Osteocyte (in vitro differentiated cells): ENCODE data around the gene ZBTB12. TPM values are rescaled to one million over a fixed set of nuclear protein-coding genes. Genes with fewer than 3 reads are reported as not detected.
A peak's percentile ranks its signal among the peaks of the same experiment; 100 is the strongest.

Source experiments
- DNase-seq: peaks from one replicate; pipeline ENCODE4 v3.0.0; 2021; ENCODE audit warnings: mixed read lengths; ENCODE audit not compliant: unreplicated experiment; ENCODE audit errors: extremely low spot score
- H3K27ac Mint-ChIP-seq: one replicate; pipeline ENCODE4 v1.8.0; 2021; ENCODE audit warnings: mild to moderate bottlenecking, mixed read lengths; ENCODE audit not compliant: unreplicated experiment
- H3K27me3 Mint-ChIP-seq: one replicate; pipeline ENCODE4 v1.8.0; 2021; ENCODE audit warnings: mixed read lengths; ENCODE audit not compliant: unreplicated experiment
- H3K36me3 Mint-ChIP-seq: one replicate; pipeline ENCODE4 v1.8.0; 2021; ENCODE audit warnings: mixed read lengths; ENCODE audit not compliant: unreplicated experiment
- H3K4me1 Mint-ChIP-seq: one replicate; pipeline ENCODE4 v1.8.0; 2021; ENCODE audit warnings: mixed read lengths; ENCODE audit not compliant: unreplicated experiment
- H3K4me3 Mint-ChIP-seq: one replicate; pipeline ENCODE4 v1.8.0; 2021; ENCODE audit warnings: mild to moderate bottlenecking, moderate library complexity, mixed read lengths; ENCODE audit not compliant: unreplicated experiment
- H3K9me3 Mint-ChIP-seq: one replicate; pipeline ENCODE4 v1.8.0; 2021; ENCODE audit warnings: mixed read lengths; ENCODE audit not compliant: unreplicated experiment
- total RNA-seq: library from RNA; stranded (reverse); gene quantifications from 2 replicates; pipeline ENCODE4 v1.2.1, GENCODE V29; 2021
- TF ChIP-seq, protein P1 (sequence below): fragments of 200-600 bp; sonication (generic); IDR thresholded peaks from 2 replicates; pipeline ENCODE4 v1.5.0; 2021; ENCODE audit warnings: antibody characterized with exemption, mild to moderate bottlenecking, moderate library complexity

The ZBTB12 gene
- total RNA-seq, 1 donor from 2014 or later = 8.8 TPM

DNA sequence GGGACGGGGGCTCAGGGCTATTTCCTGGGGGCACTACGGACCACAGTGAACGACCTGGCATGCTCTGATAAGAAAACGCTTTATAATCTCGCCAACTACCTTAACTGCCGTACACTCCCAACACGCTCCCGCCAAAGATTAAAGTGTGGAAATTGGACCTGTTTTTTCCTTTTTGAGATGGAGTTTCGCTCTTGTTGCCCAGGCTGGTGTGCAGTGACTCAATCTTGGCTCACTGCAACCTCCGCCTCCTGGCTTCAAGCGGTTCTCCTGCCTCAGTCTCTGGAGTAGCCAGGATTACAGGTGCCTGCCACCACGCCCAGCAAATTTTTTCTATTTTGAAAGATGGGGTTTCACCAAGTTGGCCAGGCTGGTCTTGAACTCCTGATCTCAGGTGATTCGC is 22.7 kb downstream of the ZBTB12 start:
- DNase-seq = no peak
- peaks cover 22% of the 10 kb centered on the region for H3K36me3 Mint-ChIP-seq
- H3K4me3 Mint-ChIP-seq = no peak overlapping the region
- H3K9me3 Mint-ChIP-seq = no peaks in the 10 kb centered on the region
- H3K27ac Mint-ChIP-seq = no peak overlapping the region
- TF ChIP-seq, protein P1, sequence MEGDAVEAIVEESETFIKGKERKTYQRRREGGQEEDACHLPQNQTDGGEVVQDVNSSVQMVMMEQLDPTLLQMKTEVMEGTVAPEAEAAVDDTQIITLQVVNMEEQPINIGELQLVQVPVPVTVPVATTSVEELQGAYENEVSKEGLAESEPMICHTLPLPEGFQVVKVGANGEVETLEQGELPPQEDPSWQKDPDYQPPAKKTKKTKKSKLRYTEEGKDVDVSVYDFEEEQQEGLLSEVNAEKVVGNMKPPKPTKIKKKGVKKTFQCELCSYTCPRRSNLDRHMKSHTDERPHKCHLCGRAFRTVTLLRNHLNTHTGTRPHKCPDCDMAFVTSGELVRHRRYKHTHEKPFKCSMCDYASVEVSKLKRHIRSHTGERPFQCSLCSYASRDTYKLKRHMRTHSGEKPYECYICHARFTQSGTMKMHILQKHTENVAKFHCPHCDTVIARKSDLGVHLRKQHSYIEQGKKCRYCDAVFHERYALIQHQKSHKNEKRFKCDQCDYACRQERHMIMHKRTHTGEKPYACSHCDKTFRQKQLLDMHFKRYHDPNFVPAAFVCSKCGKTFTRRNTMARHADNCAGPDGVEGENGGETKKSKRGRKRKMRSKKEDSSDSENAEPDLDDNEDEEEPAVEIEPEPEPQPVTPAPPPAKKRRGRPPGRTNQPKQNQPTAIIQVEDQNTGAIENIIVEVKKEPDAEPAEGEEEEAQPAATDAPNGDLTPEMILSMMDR = no peak
- peaks cover 5% of the 10 kb centered on the region for H3K4me1 Mint-ChIP-seq
- H3K27me3 Mint-ChIP-seq = no peaks in the 10 kb centered on the region

DNA sequence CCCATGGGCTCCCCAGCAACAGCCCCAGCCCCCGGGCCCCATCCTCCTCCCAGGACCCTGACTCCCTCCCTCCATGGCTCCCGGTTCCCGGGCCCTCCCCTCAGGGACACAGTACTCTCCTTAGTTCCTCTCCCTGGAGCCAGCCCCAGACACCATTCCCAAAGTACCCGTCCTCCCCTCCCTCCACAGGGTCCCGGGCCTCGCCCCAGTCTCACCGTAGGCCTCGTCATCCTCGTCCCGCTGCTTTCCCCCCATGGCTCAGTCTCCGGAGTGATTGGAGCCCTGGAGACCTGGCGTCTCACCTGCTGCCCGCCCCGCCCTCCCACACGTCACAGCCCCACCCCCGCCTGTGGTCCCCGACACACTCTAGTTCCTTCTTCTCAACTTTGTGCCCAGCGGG is 23.2 kb downstream of the ZBTB12 start, which contains the start of gene SLC44A4:
TSS of gene SLC44A4 (minus strand) at position 272 of the 400 bp plus-strand sequence. CDS start at position 255, 17 bp downstream.
- no peaks in the 10 kb centered on the region for H3K27me3 Mint-ChIP-seq
- TF ChIP-seq, protein P1 = no peak
- H3K27ac Mint-ChIP-seq = peak within 1 kb of the TSS; percentile 59
- H3K4me1 Mint-ChIP-seq = peaks cover 5% of the 10 kb centered on the region
- no peaks in the 10 kb centered on the region for H3K9me3 Mint-ChIP-seq
- H3K36me3 Mint-ChIP-seq = peaks cover 22% of the 10 kb centered on the region
- no peak within 1 kb of the TSS for H3K4me3 Mint-ChIP-seq
- no peak for DNase-seq

DNA sequence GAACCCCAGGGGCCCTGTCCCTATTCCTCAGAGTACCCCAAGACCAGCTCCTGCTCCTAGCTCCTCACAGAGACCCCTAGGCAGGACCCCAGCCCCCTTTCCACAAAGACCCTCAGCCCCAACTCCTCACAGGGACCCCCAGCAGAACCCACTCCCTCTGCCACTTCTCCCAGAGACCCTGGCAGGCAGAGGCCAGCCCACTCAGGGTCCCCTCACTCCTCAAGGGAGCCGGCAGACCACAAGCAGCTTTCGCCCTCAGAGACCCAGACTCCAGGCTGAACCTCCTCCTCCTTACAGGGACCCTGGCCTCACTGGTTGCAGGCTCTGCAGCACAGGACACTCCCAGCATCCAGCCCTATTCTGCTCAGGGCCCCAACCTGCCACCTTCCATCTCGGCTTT is 23.7 kb downstream of the ZBTB12 start:
- TF ChIP-seq, protein P1 = no peak
- H3K27ac Mint-ChIP-seq = no peak overlapping the region
- peaks cover 5% of the 10 kb centered on the region for H3K4me1 Mint-ChIP-seq
- no peaks in the 10 kb centered on the region for H3K27me3 Mint-ChIP-seq
- H3K9me3 Mint-ChIP-seq = no peaks in the 10 kb centered on the region
- H3K4me3 Mint-ChIP-seq = no peak overlapping the region
- DNase-seq = no peak
- peaks cover 22% of the 10 kb centered on the region for H3K36me3 Mint-ChIP-seq

DNA sequence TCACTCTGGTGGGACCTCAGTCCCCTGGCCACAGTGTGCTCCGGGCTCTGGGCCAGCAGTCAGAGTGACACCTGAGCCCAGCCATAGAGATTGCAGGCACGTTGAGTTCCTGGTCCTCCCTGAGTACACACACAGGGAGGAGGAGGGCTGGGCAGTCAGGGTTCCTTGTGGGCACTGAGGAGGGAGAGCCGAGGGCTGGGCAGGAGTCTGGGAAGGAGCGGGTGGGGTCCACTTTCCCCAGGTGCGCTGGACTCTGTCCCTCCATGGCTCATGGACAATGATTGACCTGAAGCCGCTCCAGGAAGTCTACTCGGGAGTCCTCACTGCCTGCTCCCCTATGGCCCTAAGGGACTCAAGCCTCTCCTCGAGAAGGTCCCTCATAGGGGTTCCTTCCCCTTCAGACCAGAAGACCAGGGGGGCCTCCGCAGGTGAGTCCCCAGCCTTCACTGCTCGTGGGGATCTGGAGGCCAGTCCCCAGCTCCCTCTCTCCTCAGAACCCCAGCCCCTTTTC is 24.2 kb downstream of the ZBTB12 start:
- Mint-ChIP-seq H3K4me3 (no peak overlapping the region), H3K27ac (no peak overlapping the region), H3K27me3 (no peaks in the 10 kb centered on the region), H3K9me3 (no peaks in the 10 kb centered on the region), H3K4me1 (peaks cover 5% of the 10 kb centered on the region), H3K36me3 (peaks cover 20% of the 10 kb centered on the region)
- TF ChIP-seq, protein P1 = no peak
- no peak for DNase-seq

DNA sequence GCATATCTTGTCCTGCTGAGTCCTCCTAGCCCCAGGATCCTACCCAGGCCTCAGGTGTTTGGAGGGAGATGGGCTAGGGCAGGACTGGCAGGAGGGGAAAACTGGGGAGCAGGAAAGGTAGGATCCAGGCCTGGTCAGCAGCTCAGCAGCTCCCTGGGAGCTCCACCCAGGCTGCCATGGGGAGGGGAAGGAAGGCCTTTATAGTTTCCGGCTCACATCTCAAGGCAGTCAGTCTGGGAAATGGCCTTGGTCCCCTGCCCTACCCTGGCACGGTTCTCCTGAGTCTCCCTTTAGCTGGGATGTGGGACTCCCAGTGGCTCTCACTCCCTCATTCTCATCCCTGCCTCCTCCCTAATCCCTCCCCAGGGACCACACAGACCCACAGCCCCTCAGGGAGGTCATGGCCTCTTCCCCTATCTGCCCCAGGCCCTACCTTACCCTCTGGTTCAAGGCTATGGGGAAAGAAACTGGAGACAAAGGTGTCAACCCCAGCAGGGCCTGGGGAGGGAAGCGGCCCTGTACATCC is 24.7 kb downstream of the ZBTB12 start:
- no peaks in the 10 kb centered on the region for H3K9me3 Mint-ChIP-seq
- no peak overlapping the region for H3K27ac Mint-ChIP-seq
- TF ChIP-seq, protein P1 = no peak
- DNase-seq = no peak
- no peak overlapping the region for H3K4me3 Mint-ChIP-seq
- H3K36me3 Mint-ChIP-seq = peaks cover 18% of the 10 kb centered on the region
- H3K4me1 Mint-ChIP-seq = peaks cover 5% of the 10 kb centered on the region
- H3K27me3 Mint-ChIP-seq = no peaks in the 10 kb centered on the region
